Right cardiac atrium (tissue), 5 donors: Measurements from ENCODE around the gene ZBTB37. TPM values are rescaled to one million over a fixed set of nuclear protein-coding genes. Genes with fewer than 3 reads are reported as not detected.
A peak's percentile ranks its signal among the peaks of the same experiment; 100 is the strongest.
"Not testable (repeated sequence)": the region's sequence is repeated elsewhere in the genome, so short reads cannot be mapped to it uniquely, and the experiment has no call there.

ENCODE experiments used
- ATAC-seq, 2 donors: fragments of 200-7000 bp; cut with Tn5 transposase; one replicate each; pipeline versions ENCODE4 v1.8.0 to v1.9.1; 2020; ENCODE audit warnings: moderate library complexity in 2 of 2, mild to moderate bottlenecking in 1 of 2
- DNase-seq, 3 donors: peaks; one replicate each; pipeline ENCODE4 v3.0.0-alpha.2; 2020
- H3K27ac ChIP-seq: one replicate; pipeline ENCODE4 v1.5.1; 2013; ENCODE audit warnings: mild to moderate bottlenecking, low read length, control low read depth, moderate library complexity
- H3K27me3 ChIP-seq: one replicate; pipeline ENCODE4 v1.6.1; 2013; ENCODE audit not compliant: control insufficient read depth, insufficient read depth
- H3K4me1 ChIP-seq: one replicate; pipeline ENCODE4 v1.6.1; 2013; ENCODE audit warnings: low read length; ENCODE audit not compliant: control insufficient read depth, insufficient read depth
- H3K4me3 ChIP-seq: one replicate; pipeline ENCODE4 v1.5.1; 2013; ENCODE audit warnings: low read length, control low read depth
- H3K9me3 ChIP-seq: one replicate; pipeline ENCODE4 v1.6.1; 2013; ENCODE audit warnings: low read length; ENCODE audit not compliant: control insufficient read depth
- WGBS: extraction: QIAGEN DNeasy Blood & Tissue Kit; methylation state at CpG from one replicate; pipeline ENCODE4 v1.1.7; 2013; 5-methylcytosine and 5-hydroxymethylcytosine counted together
- intact Hi-C, 4 donors: fragments of 100-400 bp; cut with DNase I; formaldehyde crosslinking; loops; one replicate each; pipeline versions ENCODE4 v1.11.0 to v1.14.0; 2022 to 2023
- polyA plus RNA-seq: library from polyadenylated mRNA; stranded (reverse); fragments of 200-250 nt; gene quantifications from one replicate; pipeline ENCODE4 v1.2.3, GENCODE V29; 2013
- total RNA-seq, 4 donors: library from RNA; stranded (reverse); fragmentation: NEBNext Ultra II Directional; extraction: Animal tissue kit (Norgen Biotek cat#: 25700); gene quantifications; one replicate each; pipeline ENCODE4 v1.2.1, GENCODE V29; 2021
- donor health status: healthy with polysubstance abuse.
- donor health status: DM: no; HTN: yes; CAD: no.
- donor health status: DM: no; HTN: no; CAD: no.
- donor health status: DM: no; HTN: yes; CAD: no; lungs with severe emphysema.
- donor health status: DM: yes; HTN: yes; CAD: no.

ZBTB37 gene
- total and polyA plus RNA-seq, 5 donors: 2.6 to 12.3 (median 8.9) TPM

GRCh38 chr1:173915596-173915995 lies 47.4 kb downstream of the ZBTB37 start:
- no peak for DNase-seq
- H3K27me3 ChIP-seq: no peaks in the 10 kb centered on the region

GRCh38 chr1:173916667-173917066 lies 48.5 kb downstream of the ZBTB37 start:
- no peak overlapping the region for H3K27ac ChIP-seq
- H3K9me3 ChIP-seq: no peaks in the 10 kb centered on the region
- no peaks in the 10 kb centered on the region for H3K27me3 ChIP-seq
- DNase-seq (no peak), ATAC-seq (peak in 1 of 2 donors; percentile 41)
- intact Hi-C loops: no loop called here
- no peaks in the 10 kb centered on the region for H3K4me1 ChIP-seq
- 73% methylated on average over 4 of the region's 4 CpGs for WGBS
- H3K4me3 ChIP-seq: no peak overlapping the region

More at GRCh38 chr1:173915596-173915995, 47.4 kb downstream of the ZBTB37 start:
- no peak overlapping the region for H3K27ac ChIP-seq
- WGBS: 88% methylated on average over 2 of the region's 2 CpGs
- no peak overlapping the region for H3K4me3 ChIP-seq
- H3K9me3 ChIP-seq: no peaks in the 10 kb centered on the region
- no peaks in the 10 kb centered on the region for H3K4me1 ChIP-seq
- intact Hi-C loops: no loop called here
- ATAC-seq: no peak

- intact Hi-C loops: no loop called here
- no peak within 1 kb of the TSS for H3K4me3 ChIP-seq
- WGBS: 91% methylated on average over 3 of the region's 3 CpGs
- H3K4me1 ChIP-seq: no peaks in the 10 kb centered on the region
- H3K27me3 ChIP-seq: no peaks in the 10 kb centered on the region
- ATAC-seq (no peak), DNase-seq (no peak)
- H3K9me3 ChIP-seq: no peaks in the 10 kb centered on the region
- no peak within 1 kb of the TSS for H3K27ac ChIP-seq
Observed at GRCh38 chr1:173917149-173917548, 49.0 kb downstream of the ZBTB37 start, which contains the start of gene SERPINC1. Gene SERPINC1 (minus strand): TSS chr1:173917327. CDS start chr1:173917259, 68 bp downstream.

GRCh38 chr1:173917635-173918493 lies 49.7 kb downstream of the ZBTB37 start:
- no peaks in the 10 kb centered on the region for H3K27me3 ChIP-seq
- 89% methylated on average over 12 of the region's 12 CpGs for WGBS
- no peak overlapping the region for H3K27ac ChIP-seq
- no peak for ATAC-seq
- no peak for DNase-seq
- intact Hi-C loops: no loop called here
- no peaks in the 10 kb centered on the region for H3K9me3 ChIP-seq
- H3K4me3 ChIP-seq: no peak overlapping the region
- H3K4me1 ChIP-seq: no peaks in the 10 kb centered on the region

- ATAC-seq (no peak), DNase-seq (no peak)
- Histone ChIP-seq H3K9me3 (no peaks in the 10 kb centered on the region), H3K4me1 (no peaks in the 10 kb centered on the region), H3K27me3 (no peaks in the 10 kb centered on the region), H3K4me3 (no peak overlapping the region), H3K27ac (no peak overlapping the region)
- 92% methylated on average over 5 of the region's 5 CpGs for WGBS
- intact Hi-C loops: no loop called here
Observed at GRCh38 chr1:173920861-173921260, 52.7 kb downstream of the ZBTB37 start.

GRCh38 chr1:173925306-173926242 lies 57.4 kb downstream of the ZBTB37 start:
- H3K9me3 ChIP-seq: no peaks in the 10 kb centered on the region
- 95% methylated on average over 8 of the region's 8 CpGs for WGBS
- intact Hi-C loops: no loop called here

GRCh38 chr1:173930541-173930940 lies 62.4 kb downstream of the ZBTB37 start:
- intact Hi-C loops, H3K4me3 ChIP-seq, ATAC-seq, H3K4me1 ChIP-seq, H3K27ac ChIP-seq, DNase-seq, H3K27me3 ChIP-seq, H3K9me3 ChIP-seq: not testable (repeated sequence)
- 97% methylated on average over 5 of the region's 5 CpGs for WGBS

More at GRCh38 chr1:173925306-173926242, 57.4 kb downstream of the ZBTB37 start:
- H3K4me1 ChIP-seq: no peaks in the 10 kb centered on the region
- H3K27me3 ChIP-seq: no peaks in the 10 kb centered on the region
- H3K27ac ChIP-seq: no peak overlapping the region
- H3K4me3 ChIP-seq: no peak overlapping the region
- DNase-seq (no peak), ATAC-seq (no peak)

- no peaks in the 10 kb centered on the region for H3K9me3 ChIP-seq
- H3K27me3 ChIP-seq: no peaks in the 10 kb centered on the region
- H3K27ac ChIP-seq: no peak overlapping the region
- no peaks in the 10 kb centered on the region for H3K4me1 ChIP-seq
- H3K4me3 ChIP-seq: no peak overlapping the region
- WGBS: 98% methylated on average over 1 of the region's 1 CpG
- DNase-seq (no peak), ATAC-seq (no peak)
- intact Hi-C loops: no loop called here
Observed at GRCh38 chr1:173934440-173934839, 66.3 kb downstream of the ZBTB37 start.

- WGBS: 82% methylated on average over 2 of the region's 2 CpGs
- no peaks in the 10 kb centered on the region for H3K9me3 ChIP-seq
- no peaks in the 10 kb centered on the region for H3K27me3 ChIP-seq
- no peaks in the 10 kb centered on the region for H3K4me1 ChIP-seq
- H3K27ac ChIP-seq: no peak overlapping the region
- H3K4me3 ChIP-seq: no peak overlapping the region
- DNase-seq (no peak), ATAC-seq (no peak)
- intact Hi-C loops: no loop called here
Observed at GRCh38 chr1:173937062-173937461, 68.9 kb downstream of the ZBTB37 start.

- no peak for DNase-seq
- H3K4me3 ChIP-seq: no peak overlapping the region
- H3K27me3 ChIP-seq: no peaks in the 10 kb centered on the region
- WGBS: 85% methylated on average over 4 of the region's 4 CpGs
- no peaks in the 10 kb centered on the region for H3K9me3 ChIP-seq
- ATAC-seq: no peak
- H3K4me1 ChIP-seq: no peaks in the 10 kb centered on the region
- intact Hi-C loops: no loop called here
- H3K27ac ChIP-seq: no peak overlapping the region
Observed at GRCh38 chr1:173946380-173946921, 78.3 kb downstream of the ZBTB37 start.

GRCh38 chr1:173948594-173948993 lies 80.4 kb downstream of the ZBTB37 start:
- Histone ChIP-seq H3K9me3 (no peaks in the 10 kb centered on the region), H3K27ac (no peak overlapping the region), H3K4me1 (no peaks in the 10 kb centered on the region), H3K27me3 (no peaks in the 10 kb centered on the region), H3K4me3 (no peak overlapping the region)
- intact Hi-C loops: no loop called here
- no peak for ATAC-seq
- 96% methylated on average over 4 of the region's 4 CpGs for WGBS
- DNase-seq: no peak
